ENCODE data around the gene FGF5. TPM values are rescaled to one million over a fixed set of nuclear protein-coding genes. Genes with fewer than 3 reads are reported as not detected.
A peak's percentile ranks its signal among the peaks of the same experiment; 100 is the strongest.

Gene FGF5
- total RNA-seq, 1 donor from 2014 or later = 2.1 TPM

GRCh38 chr4:80220711-80221110 is 45.8 kb upstream of the FGF5 start:
- no peaks in the 10 kb centered on the region for H4K20me1 ChIP-seq (ENCODE audit: insufficient read depth, low read length)
- no peaks in the 10 kb centered on the region for H3K79me2 ChIP-seq (ENCODE audit: insufficient read depth, low read length)
- no peak overlapping the region for H3K4me3 ChIP-seq (ENCODE audit: insufficient read depth, low read depth, low read length)
- TF ChIP-seq CTCF (IDR thresholded peaks at IDR 0.05; ENCODE audit: insufficient read depth, low read depth, low read length) (no peak), EZH2 (IDR thresholded peaks at IDR 0.05; ENCODE audit: insufficient read depth, low read length) (no peak)
- FAIRE-seq = no peak
- H3K4me3 Mint-ChIP-seq (ENCODE audit: unreplicated experiment) = no peak overlapping the region
- no peak overlapping the region for H3K4me2 ChIP-seq (ENCODE audit: low read length)
- H3K9me3 Mint-ChIP-seq (ENCODE audit: unreplicated experiment) = no peaks in the 10 kb centered on the region
- H3K4me1 ChIP-seq (ENCODE audit: insufficient read depth, low read length) = peaks cover 6% of the 10 kb centered on the region
- H3K9me3 ChIP-seq (ENCODE audit: insufficient read depth, low read depth, low read length) = no peaks in the 10 kb centered on the region
- H2AFZ ChIP-seq (ENCODE audit: low read depth, low read length) = no peak overlapping the region
- H3K36me3 ChIP-seq (ENCODE audit: insufficient read depth, low read length) = no peaks in the 10 kb centered on the region
- no peak for DNase-seq (ENCODE audit: low read depth)
- no peak overlapping the region for H3K27ac Mint-ChIP-seq (ENCODE audit: unreplicated experiment)
- H3K27me3 ChIP-seq (ENCODE audit: insufficient read depth, low read length) = no peaks in the 10 kb centered on the region
- no peaks in the 10 kb centered on the region for H3K36me3 Mint-ChIP-seq (ENCODE audit: low read depth, unreplicated experiment)
- H3K4me1 Mint-ChIP-seq (ENCODE audit: low read depth, unreplicated experiment) = peaks cover 3% of the 10 kb centered on the region
- peaks cover 15% of the 10 kb centered on the region for H3K27me3 Mint-ChIP-seq (ENCODE audit: low read depth, unreplicated experiment)
- no peak overlapping the region for H3K27ac ChIP-seq (ENCODE audit: low read depth, low read length)
- no peak overlapping the region for H3K9ac ChIP-seq (ENCODE audit: low read length)

- Histone ChIP-seq H3K79me2 (ENCODE audit: insufficient read depth, low read length) (no peaks in the 10 kb centered on the region), H3K9ac (ENCODE audit: low read length) (no peak overlapping the region), H3K9me3 (ENCODE audit: insufficient read depth, low read depth, low read length) (no peaks in the 10 kb centered on the region), H4K20me1 (ENCODE audit: insufficient read depth, low read length) (no peaks in the 10 kb centered on the region), H2AFZ (ENCODE audit: low read depth, low read length) (no peak overlapping the region), H3K27ac (ENCODE audit: low read depth, low read length) (no peak overlapping the region), H3K4me2 (ENCODE audit: low read length) (no peak overlapping the region), H3K4me1 (ENCODE audit: insufficient read depth, low read length) (peaks cover 6% of the 10 kb centered on the region), H3K4me3 (ENCODE audit: insufficient read depth, low read depth, low read length) (no peak overlapping the region), H3K27me3 (ENCODE audit: insufficient read depth, low read length) (no peaks in the 10 kb centered on the region), H3K36me3 (ENCODE audit: insufficient read depth, low read length) (no peaks in the 10 kb centered on the region)
- DNase-seq (ENCODE audit: low read depth) (no peak), FAIRE-seq (peak; percentile 34)
- Mint-ChIP-seq H3K36me3 (ENCODE audit: low read depth, unreplicated experiment) (no peaks in the 10 kb centered on the region), H3K27me3 (ENCODE audit: low read depth, unreplicated experiment) (peaks cover 15% of the 10 kb centered on the region), H3K9me3 (ENCODE audit: unreplicated experiment) (no peaks in the 10 kb centered on the region), H3K4me3 (ENCODE audit: unreplicated experiment) (no peak overlapping the region), H3K4me1 (ENCODE audit: low read depth, unreplicated experiment) (peaks cover 3% of the 10 kb centered on the region), H3K27ac (ENCODE audit: unreplicated experiment) (no peak overlapping the region)
- no peak for TF ChIP-seq EZH2 (IDR thresholded peaks at IDR 0.05; ENCODE audit: insufficient read depth, low read length)
- TF ChIP-seq CTCF (IDR thresholded peaks at IDR 0.05; ENCODE audit: insufficient read depth, low read depth, low read length) = peak; percentile 44
These were observed 45.3 kb upstream of the FGF5 start for GRCh38 chr4:80221161-80221560.

GRCh38 chr4:80225595-80225994 is 40.9 kb upstream of the FGF5 start:
- Histone ChIP-seq H3K9ac (ENCODE audit: low read length) (no peak overlapping the region), H3K4me2 (ENCODE audit: low read length) (no peak overlapping the region), H3K36me3 (ENCODE audit: insufficient read depth, low read length) (no peaks in the 10 kb centered on the region), H2AFZ (ENCODE audit: low read depth, low read length) (no peak overlapping the region), H4K20me1 (ENCODE audit: insufficient read depth, low read length) (no peaks in the 10 kb centered on the region), H3K9me3 (ENCODE audit: insufficient read depth, low read depth, low read length) (no peaks in the 10 kb centered on the region), H3K79me2 (ENCODE audit: insufficient read depth, low read length) (no peaks in the 10 kb centered on the region), H3K27me3 (ENCODE audit: insufficient read depth, low read length) (no peaks in the 10 kb centered on the region), H3K27ac (ENCODE audit: low read depth, low read length) (no peak overlapping the region), H3K4me3 (ENCODE audit: insufficient read depth, low read depth, low read length) (no peak overlapping the region), H3K4me1 (ENCODE audit: insufficient read depth, low read length) (no peaks in the 10 kb centered on the region)
- no peak overlapping the region for H3K4me3 Mint-ChIP-seq (ENCODE audit: unreplicated experiment)
- no peaks in the 10 kb centered on the region for H3K9me3 Mint-ChIP-seq (ENCODE audit: unreplicated experiment)
- no peak overlapping the region for H3K27ac Mint-ChIP-seq (ENCODE audit: unreplicated experiment)
- no peak for FAIRE-seq
- TF ChIP-seq EZH2 (IDR thresholded peaks at IDR 0.05; ENCODE audit: insufficient read depth, low read length) = no peak
- no peak for TF ChIP-seq CTCF (IDR thresholded peaks at IDR 0.05; ENCODE audit: insufficient read depth, low read depth, low read length)
- no peaks in the 10 kb centered on the region for H3K36me3 Mint-ChIP-seq (ENCODE audit: low read depth, unreplicated experiment)
- H3K27me3 Mint-ChIP-seq (ENCODE audit: low read depth, unreplicated experiment) = no peaks in the 10 kb centered on the region
- DNase-seq (ENCODE audit: low read depth) = peak; percentile 78
- no peaks in the 10 kb centered on the region for H3K4me1 Mint-ChIP-seq (ENCODE audit: low read depth, unreplicated experiment)

Data from astrocyte (in vitro differentiated cells and primary cell).